Mesodermal cell (in vitro differentiated cells): ENCODE data around the gene CDH22.

Source experiments
- H3K27ac ChIP-seq: 2 replicates; pipeline ENCODE4 v1.7.0; 2013; ENCODE audit warnings: mild to moderate bottlenecking, low read depth, low read length, moderate library complexity; ENCODE audit not compliant: severe bottlenecking
- H3K36me3 ChIP-seq: 2 replicates; pipeline ENCODE4 v1.7.1; 2013; ENCODE audit warnings: mild to moderate bottlenecking, low read length, moderate library complexity; ENCODE audit not compliant: control insufficient read depth, insufficient read depth
- H3K4me1 ChIP-seq: one replicate; pipeline ENCODE4 v1.7.1; 2013; ENCODE audit warnings: mild to moderate bottlenecking, low read length; ENCODE audit not compliant: insufficient read depth, control insufficient read depth, poor library complexity, severe bottlenecking
- H3K4me3 ChIP-seq: 2 replicates; pipeline ENCODE4 v1.7.0; 2013; ENCODE audit warnings: low read length, control low read depth, mild to moderate bottlenecking; ENCODE audit not compliant: insufficient read depth, poor library complexity, severe bottlenecking; ENCODE audit errors: extremely low read depth
- H3K9me3 ChIP-seq: 2 replicates; pipeline ENCODE4 v1.7.1; 2013; ENCODE audit warnings: mild to moderate bottlenecking, low read length, moderate library complexity; ENCODE audit not compliant: control insufficient read depth
- WGBS, 2 experiments: methylation state at CpG; one replicate each; pipeline ENCODE4 v1.1.5; 2013; ENCODE audit warnings: missing lambda C conversion rate in 2 of 2; ENCODE audit not compliant: insufficient coverage in 2 of 2; 5-methylcytosine and 5-hydroxymethylcytosine counted together

Gene CDH22

DNA sequence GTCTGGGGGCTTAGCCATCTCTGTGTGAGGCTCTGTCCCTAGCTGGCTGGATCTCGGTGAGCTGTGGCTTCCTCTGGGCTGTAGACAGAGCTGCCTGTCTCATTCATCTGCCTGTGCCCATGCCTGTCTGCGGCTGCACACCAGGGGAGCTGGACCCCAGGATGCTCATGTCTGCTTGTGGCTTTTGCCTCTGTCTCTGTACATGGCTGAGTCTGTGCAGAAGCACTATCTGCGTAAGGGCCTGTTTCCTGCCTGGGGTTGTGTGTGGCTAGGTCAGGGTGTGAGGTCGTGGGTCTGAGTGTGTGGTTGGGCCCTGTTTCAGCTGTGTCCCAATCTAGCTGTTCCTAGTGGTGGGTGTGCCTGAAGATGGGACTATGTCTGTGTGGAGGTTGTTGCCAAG is 68.2 kb downstream of the CDH22 start:
- Histone ChIP-seq H3K4me3 (no peak overlapping the region), H3K27ac (no peak overlapping the region), H3K9me3 (no peaks in the 10 kb centered on the region), H3K4me1 (no peaks in the 10 kb centered on the region), H3K36me3 (no peaks in the 10 kb centered on the region)
- 80 to 82% methylated on average over 4 of the region's 4 CpGs for WGBS, 2 experiments

GRCh38 chr20:46237736-46238135 is 70.6 kb downstream of the CDH22 start:
- H3K36me3 ChIP-seq, result no peaks in the 10 kb centered on the region

GRCh38 chr20:46237227-46237626 is 71.1 kb downstream of the CDH22 start:
- Histone ChIP-seq H3K4me3 (no peak overlapping the region), H3K9me3 (no peaks in the 10 kb centered on the region), H3K4me1 (no peaks in the 10 kb centered on the region), H3K36me3 (no peaks in the 10 kb centered on the region), H3K27ac (no peak overlapping the region)
- 18 to 23% methylated on average over 7 of the region's 10 CpGs for WGBS, 2 experiments

More at GRCh38 chr20:46237736-46238135, 70.6 kb downstream of the CDH22 start:
- Histone ChIP-seq H3K4me1 (no peaks in the 10 kb centered on the region), H3K27ac (no peak overlapping the region), H3K4me3 (no peak overlapping the region), H3K9me3 (no peaks in the 10 kb centered on the region)
- 67% methylated on average over 1 of the region's 1 CpG; no CpG with 5 or more reads in 1 of the 2 experiments for WGBS, 2 experiments

DNA sequence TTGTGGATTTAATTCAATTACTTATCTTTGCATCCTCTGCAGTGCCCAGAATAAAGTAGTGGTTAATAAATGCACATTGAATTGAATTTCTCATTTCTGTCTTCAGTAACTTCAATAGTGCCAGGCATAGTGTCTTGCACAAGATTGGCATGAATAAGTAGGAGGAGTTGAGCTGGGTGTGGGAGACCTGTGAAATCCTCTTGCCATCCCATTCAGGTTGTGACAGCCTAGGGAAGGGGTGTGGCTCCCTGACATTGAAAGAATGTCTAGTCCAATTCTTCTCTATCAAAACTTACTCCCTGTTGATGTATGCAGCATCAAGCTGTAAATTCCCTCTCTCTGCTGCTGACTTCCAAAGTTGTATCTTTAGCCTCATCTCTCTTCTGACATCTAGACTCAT is 73.2 kb downstream of the CDH22 start:
- Histone ChIP-seq H3K27ac (no peak overlapping the region), H3K36me3 (no peaks in the 10 kb centered on the region), H3K4me3 (no peak overlapping the region), H3K4me1 (no peaks in the 10 kb centered on the region), H3K9me3 (no peaks in the 10 kb centered on the region)

DNA sequence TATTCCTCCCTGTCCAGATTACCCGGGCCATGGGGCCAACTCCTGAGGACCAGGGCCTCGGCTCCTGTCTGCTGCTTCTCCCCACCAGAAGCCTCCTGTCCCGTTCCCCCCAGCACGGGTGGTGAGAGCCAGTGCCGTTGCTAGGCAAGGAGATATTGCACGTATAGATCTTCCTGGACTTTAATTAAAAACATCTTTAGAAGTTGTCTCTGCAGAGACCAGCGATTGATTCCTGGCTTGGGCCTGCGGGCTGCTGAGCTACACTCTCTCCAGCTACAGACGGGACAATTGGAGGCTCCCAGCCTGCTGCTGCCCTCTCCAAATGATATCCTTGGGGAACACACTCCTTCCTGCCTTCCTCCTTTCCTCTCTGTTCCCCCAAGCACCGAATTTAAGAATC is 74.6 kb downstream of the CDH22 start:
- WGBS, 2 experiments, result 74 to 86% methylated on average over 9 to 10 of the region's 10 CpGs
- no peaks in the 10 kb centered on the region for H3K4me1 ChIP-seq
- no peaks in the 10 kb centered on the region for H3K9me3 ChIP-seq
- H3K27ac ChIP-seq, result no peak overlapping the region
- H3K4me3 ChIP-seq, result no peak overlapping the region
- H3K36me3 ChIP-seq, result no peaks in the 10 kb centered on the region

GRCh38 chr20:46232539-46232938 is 75.8 kb downstream of the CDH22 start:
- H3K4me1 ChIP-seq, result no peaks in the 10 kb centered on the region
- 42 to 60% methylated on average over 1 to 4 of the region's 4 CpGs for WGBS, 2 experiments
- H3K36me3 ChIP-seq, result no peaks in the 10 kb centered on the region
- no peaks in the 10 kb centered on the region for H3K9me3 ChIP-seq
- no peak overlapping the region for H3K4me3 ChIP-seq
- H3K27ac ChIP-seq, result no peak overlapping the region

DNA sequence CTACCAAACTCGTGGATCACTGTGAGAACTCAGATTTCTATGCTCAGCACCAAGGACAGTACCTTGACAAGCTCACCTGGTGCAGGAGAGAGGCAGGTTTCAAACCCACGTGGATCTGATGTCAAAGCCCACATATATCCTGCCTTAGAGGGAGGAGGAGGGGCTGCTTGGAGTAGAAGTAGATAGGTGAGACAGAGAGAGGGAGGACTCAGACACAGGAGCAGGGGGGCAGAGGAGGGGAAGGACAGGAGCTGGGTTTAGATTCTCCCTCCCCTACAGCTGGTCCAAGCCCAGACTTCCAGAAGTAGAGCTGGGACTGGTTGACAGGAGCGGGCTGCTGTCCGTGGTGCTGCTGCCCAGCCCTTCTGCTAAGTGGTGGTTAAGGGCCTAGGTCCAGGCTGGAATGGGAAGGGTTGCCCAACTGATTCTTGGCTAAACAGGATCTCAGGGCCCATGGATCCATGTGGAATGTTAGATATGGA is 77.5 kb downstream of the CDH22 start:
- no peaks in the 10 kb centered on the region for H3K4me1 ChIP-seq
- H3K4me3 ChIP-seq, result no peak overlapping the region
- H3K27ac ChIP-seq, result no peak overlapping the region
- H3K36me3 ChIP-seq, result no peaks in the 10 kb centered on the region
- H3K9me3 ChIP-seq, result no peaks in the 10 kb centered on the region
- WGBS, 2 experiments, result 0 to 4% methylated on average over 2 to 4 of the region's 4 CpGs

DNA sequence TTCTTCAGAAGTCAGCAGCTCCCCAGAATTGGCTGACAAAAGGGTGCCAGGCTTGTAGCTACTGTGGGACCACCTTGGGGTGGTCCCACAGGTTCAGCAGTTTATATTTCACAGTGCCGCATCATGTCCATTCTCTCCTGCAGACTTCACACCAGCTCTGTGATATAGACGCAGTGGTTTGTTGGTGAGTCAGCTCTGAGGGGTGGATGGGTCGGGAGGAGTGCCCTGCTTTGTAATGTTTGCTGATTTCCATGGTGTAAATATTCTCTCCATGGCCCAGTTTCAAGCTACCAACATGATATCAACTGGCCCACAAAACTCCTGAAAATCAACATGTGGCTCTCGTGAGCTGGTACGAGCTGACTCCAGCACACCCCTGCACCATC is 78.2 kb downstream of the CDH22 start:
- no peak overlapping the region for H3K4me3 ChIP-seq
- no peaks in the 10 kb centered on the region for H3K4me1 ChIP-seq
- no peak overlapping the region for H3K27ac ChIP-seq
- H3K9me3 ChIP-seq, result no peaks in the 10 kb centered on the region
- no CpG with 5 or more reads among the region's 5 CpGs for WGBS, 2 experiments
- H3K36me3 ChIP-seq, result no peaks in the 10 kb centered on the region

GRCh38 chr20:46229478-46230105 is 78.7 kb downstream of the CDH22 start:
- Histone ChIP-seq H3K4me3 (no peak overlapping the region), H3K27ac (no peak overlapping the region), H3K9me3 (no peaks in the 10 kb centered on the region), H3K36me3 (no peaks in the 10 kb centered on the region), H3K4me1 (no peaks in the 10 kb centered on the region)
- WGBS, 2 experiments, result 0 to 47% methylated on average over 2 to 4 of the region's 5 CpGs

- Histone ChIP-seq H3K9me3 (no peaks in the 10 kb centered on the region), H3K4me3 (no peak overlapping the region), H3K27ac (no peak overlapping the region), H3K36me3 (no peaks in the 10 kb centered on the region), H3K4me1 (no peaks in the 10 kb centered on the region)
- 58 to 59% methylated on average over 7 of the region's 8 CpGs for WGBS, 2 experiments
These were observed 79.6 kb downstream of the CDH22 start for GRCh38 chr20:46228670-46229069.

DNA sequence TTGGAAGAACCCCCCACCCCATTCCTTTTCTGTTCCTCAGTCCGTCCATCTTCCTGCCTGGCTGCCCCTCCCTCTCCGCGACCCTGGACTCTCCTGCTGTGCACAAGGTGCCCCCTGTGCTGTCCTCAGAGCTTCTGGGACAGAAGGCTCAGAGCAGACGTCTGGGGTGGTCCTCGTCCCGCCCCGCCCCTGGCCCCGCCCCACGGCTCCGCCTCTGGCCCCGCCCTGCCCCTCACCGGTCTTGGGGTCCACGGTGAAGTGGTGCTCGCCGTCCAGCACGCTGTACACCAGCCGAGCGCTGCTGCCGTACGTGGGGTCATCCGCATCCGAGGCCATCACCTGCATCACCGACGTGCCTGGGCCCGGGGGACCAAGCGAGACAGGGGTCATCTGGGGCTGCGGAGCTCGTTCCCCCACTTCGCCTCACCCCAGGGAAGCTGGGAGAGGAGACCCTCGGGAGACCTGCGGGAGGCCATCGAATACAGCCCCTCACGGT is 81.0 kb downstream of the CDH22 start:
- Histone ChIP-seq H3K4me1 (peaks cover 7% of the 10 kb centered on the region), H3K4me3 (no peak overlapping the region), H3K27ac (no peak overlapping the region), H3K9me3 (no peaks in the 10 kb centered on the region), H3K36me3 (no peaks in the 10 kb centered on the region)
- 85% methylated on average over 22 to 24 of the region's 33 CpGs for WGBS, 2 experiments
